GM18951 (cell line): ENCODE measurements around the gene KCND3.

Experiments used
- POLR2A ChIP-seq: IDR thresholded peaks from 4 replicates; pipeline ENCODE4 v1.6.1; 2011; ENCODE audit warnings: mild to moderate bottlenecking; ENCODE audit not compliant: insufficient read length, insufficient read depth; ENCODE audit errors: extremely low read depth
- in situ Hi-C: fragments of 300-500 bp; cut with MboI; formaldehyde crosslinking; loops from one replicate; pipeline ENCODE4 v1.12.0; 2022; ENCODE audit warnings: low sequenced_read_pairs, mixed read lengths, inconsistent platforms; ENCODE audit not compliant: unreplicated experiment

The KCND3 gene

DNA sequence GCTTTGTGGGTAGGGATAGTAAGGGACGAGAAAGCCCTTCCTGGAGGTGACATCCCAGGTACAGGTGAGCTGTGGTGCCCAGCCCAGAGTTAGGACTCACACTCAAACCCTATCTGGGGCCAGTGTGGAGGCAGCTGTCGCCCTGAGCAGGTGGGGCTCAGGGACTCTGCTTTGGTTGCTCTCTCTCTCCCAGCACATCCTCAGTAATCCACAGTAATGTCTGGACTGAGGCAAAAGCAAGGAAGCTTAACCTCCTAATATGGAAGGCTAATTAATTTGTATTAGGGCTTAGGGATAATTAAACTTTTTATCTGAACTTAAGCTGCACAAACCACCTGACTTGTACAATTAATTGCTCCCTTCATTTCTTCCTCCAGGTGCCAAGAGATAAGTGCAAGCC lies 195.5 kb downstream of the KCND3 start:
- no peak for TF ChIP-seq POLR2A
- in situ Hi-C loops, result no loop called here

- no peak for TF ChIP-seq POLR2A
- in situ Hi-C loops, result no loop called here
Measured at GRCh38 chr1:111792249-111792648, 197.2 kb downstream of the KCND3 start.

DNA sequence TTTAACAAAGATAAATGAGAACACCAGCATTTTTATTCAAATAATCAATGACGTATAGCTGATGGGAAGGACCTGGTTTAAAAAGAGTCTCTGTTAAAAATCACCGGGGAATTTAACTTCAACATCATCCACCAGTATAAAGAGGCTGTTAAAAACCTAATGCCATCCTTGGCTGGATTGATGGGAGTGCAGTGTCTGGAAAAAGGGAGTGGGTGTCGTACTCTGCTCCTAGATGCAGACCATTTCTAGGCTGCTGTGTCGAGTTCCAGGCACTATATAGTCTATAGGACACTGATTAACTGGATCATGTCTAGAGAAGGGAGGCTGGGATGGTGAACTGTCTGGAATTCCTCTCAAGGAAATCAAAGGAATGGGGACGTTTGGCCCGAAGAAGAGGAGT lies 197.7 kb downstream of the KCND3 start:
- in situ Hi-C loops, result no loop called here
- no peak for TF ChIP-seq POLR2A

- TF ChIP-seq POLR2A, result no peak
- in situ Hi-C loops, result no loop called here
Measured at GRCh38 chr1:111789666-111790316, 199.7 kb downstream of the KCND3 start.

DNA sequence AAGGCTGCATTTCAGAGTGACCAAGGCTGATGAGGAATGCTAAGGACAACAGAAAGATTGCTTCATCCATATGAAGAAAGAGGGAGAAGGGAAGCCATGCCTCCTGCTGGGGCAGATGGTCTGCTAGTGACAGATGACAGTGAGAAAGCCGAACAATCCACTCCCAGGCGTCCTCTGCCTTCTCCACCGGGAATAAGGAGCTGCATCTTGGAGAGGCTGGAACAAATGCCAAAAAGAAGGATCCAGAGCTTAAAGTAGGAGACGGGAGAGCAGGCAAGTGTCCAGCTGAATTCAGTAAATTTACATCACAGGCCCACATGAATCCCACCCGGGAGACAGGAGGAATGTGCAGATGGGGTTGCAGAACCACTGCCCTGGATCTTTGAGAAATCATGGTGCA lies 200.3 kb downstream of the KCND3 start:
- in situ Hi-C loops, result no loop called here
- no peak for TF ChIP-seq POLR2A

- in situ Hi-C loops, result no loop called here
- no peak for TF ChIP-seq POLR2A
Measured at GRCh38 chr1:111786669-111787207, 202.7 kb downstream of the KCND3 start.

GRCh38 chr1:111784273-111784901 lies 205.1 kb downstream of the KCND3 start:
- no peak for TF ChIP-seq POLR2A
- in situ Hi-C loops, result no loop called here

GRCh38 chr1:111779546-111779945 lies 209.9 kb downstream of the KCND3 start:
- TF ChIP-seq POLR2A, result no peak
- in situ Hi-C loops, result no loop called here

GRCh38 chr1:111778541-111779051 lies 210.9 kb downstream of the KCND3 start:
- in situ Hi-C loops, result no loop called here
- TF ChIP-seq POLR2A, result no peak

- no peak for TF ChIP-seq POLR2A
- in situ Hi-C loops, result no loop called here
Measured at GRCh38 chr1:111778066-111778465, 211.4 kb downstream of the KCND3 start.

GRCh38 chr1:111777301-111777700 lies 212.2 kb downstream of the KCND3 start:
- in situ Hi-C loops, result no loop called here

GRCh38 chr1:111776861-111777260 lies 212.6 kb downstream of the KCND3 start:
- in situ Hi-C loops, result no loop called here
- no peak for TF ChIP-seq POLR2A

More at GRCh38 chr1:111777301-111777700, 212.2 kb downstream of the KCND3 start:
- no peak for TF ChIP-seq POLR2A

DNA sequence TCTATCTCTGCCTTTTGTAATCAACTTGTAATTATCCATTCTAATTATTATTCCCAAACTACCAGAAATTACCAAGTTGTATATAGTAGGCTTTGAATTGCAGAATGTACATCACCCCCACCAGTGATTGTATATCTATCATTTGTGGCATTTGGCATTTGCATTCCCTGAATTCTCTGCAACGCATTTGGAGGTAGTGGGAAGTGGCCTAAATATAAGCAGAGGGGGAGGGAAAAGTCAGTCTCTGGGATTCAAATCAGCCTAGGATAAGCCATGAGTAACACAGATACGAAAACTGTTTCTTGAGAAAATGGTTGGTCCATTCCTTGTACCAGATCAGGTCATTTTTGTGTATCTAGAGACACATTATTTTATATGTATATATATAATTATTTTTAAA lies 213.1 kb downstream of the KCND3 start:
- in situ Hi-C loops, result no loop called here
- no peak for TF ChIP-seq POLR2A

DNA sequence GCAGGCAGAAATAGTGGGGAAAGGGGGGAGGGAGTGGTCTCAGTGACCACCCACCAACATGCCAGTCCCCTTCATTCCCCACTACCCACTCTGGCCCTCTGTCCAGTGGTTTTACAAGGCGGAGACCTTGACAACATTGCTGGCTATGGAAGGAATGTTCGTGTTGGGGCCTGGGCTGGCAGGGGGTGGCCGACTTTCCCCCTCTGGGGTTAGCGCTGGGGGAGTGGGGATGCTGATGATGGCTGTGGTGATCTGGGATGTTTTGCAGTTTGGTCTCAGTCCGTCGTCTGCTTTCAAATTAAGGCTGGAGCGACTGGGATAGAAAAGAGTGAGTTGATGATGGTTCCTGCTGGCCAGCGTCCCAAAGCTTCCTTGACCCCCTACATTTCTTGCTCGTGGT lies 213.5 kb downstream of the KCND3 start:
- in situ Hi-C loops, result no loop called here
- TF ChIP-seq POLR2A, result no peak
